Upper lobe of left lung (tissue), 4 donors: ENCODE measurements around the gene CHRNA4.

Experiments
- POLR2A ChIP-seq, 4 donors: fragments of 450-650 bp; IDR thresholded peaks; one replicate each; pipeline ENCODE4 v1.5.1; 2016 to 2017; ENCODE audit warnings: antibody characterized with exemption in 4 of 4, mild to moderate bottlenecking in 2 of 4
- TF ChIP-seq, protein P1 (sequence below), 6 experiments: fragments of 450-650 bp in 4 of 6; fragments of 200-600 bp in 2 of 6; sonication (generic) in 2 of 6; IDR thresholded peaks; one replicate each; pipeline ENCODE4 v1.5.1; 2016 to 2019; ENCODE audit warnings: antibody characterized with exemption in 6 of 6

DNA sequence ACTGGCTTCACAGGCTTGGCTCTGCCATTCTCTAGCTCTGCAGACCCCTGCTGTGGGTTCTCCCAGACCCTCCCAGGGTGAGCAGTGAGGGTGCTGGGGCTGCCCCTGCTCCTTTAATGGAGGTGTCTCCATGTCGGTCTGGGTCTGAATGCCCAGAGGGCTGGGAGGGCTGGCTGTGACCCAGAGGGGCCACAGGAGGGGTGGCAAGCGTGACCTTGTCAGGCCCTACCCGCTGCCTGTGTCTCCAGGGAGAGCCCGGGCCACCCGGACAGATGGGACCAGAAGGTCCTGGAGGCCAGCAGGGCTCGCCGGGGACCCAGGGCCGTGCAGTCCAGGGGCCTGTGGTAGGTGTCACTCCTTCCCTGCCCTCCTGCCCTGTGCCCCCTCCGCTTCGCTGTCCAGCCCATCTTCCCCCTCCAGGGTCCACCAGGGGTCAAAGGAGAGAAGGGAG, 36.1 kb downstream of the CHRNA4 start:
- TF ChIP-seq, protein P1, sequence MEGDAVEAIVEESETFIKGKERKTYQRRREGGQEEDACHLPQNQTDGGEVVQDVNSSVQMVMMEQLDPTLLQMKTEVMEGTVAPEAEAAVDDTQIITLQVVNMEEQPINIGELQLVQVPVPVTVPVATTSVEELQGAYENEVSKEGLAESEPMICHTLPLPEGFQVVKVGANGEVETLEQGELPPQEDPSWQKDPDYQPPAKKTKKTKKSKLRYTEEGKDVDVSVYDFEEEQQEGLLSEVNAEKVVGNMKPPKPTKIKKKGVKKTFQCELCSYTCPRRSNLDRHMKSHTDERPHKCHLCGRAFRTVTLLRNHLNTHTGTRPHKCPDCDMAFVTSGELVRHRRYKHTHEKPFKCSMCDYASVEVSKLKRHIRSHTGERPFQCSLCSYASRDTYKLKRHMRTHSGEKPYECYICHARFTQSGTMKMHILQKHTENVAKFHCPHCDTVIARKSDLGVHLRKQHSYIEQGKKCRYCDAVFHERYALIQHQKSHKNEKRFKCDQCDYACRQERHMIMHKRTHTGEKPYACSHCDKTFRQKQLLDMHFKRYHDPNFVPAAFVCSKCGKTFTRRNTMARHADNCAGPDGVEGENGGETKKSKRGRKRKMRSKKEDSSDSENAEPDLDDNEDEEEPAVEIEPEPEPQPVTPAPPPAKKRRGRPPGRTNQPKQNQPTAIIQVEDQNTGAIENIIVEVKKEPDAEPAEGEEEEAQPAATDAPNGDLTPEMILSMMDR (IDR thresholded peaks at IDR 0.05) = no peak
- no peak for TF ChIP-seq POLR2A (IDR thresholded peaks at IDR 0.05)
